ENCODE measurements around the gene FGD2.

FGD2 gene

GRCh38 chr6:37069639-37070038 is 64.2 kb downstream of the FGD2 start:
- Histone ChIP-seq H3K27ac (ENCODE audit: low read depth, low read length) (no peak overlapping the region), H3K27me3 (ENCODE audit: control insufficient read depth, insufficient read depth, low read length) (no peaks in the 10 kb centered on the region), H3K9me3 (ENCODE audit: control insufficient read depth, insufficient read depth, low read depth, low read length) (no peaks in the 10 kb centered on the region), H3K36me3 (ENCODE audit: control insufficient read depth, insufficient read depth, low read length) (no peaks in the 10 kb centered on the region), H3K9ac (ENCODE audit: low read length) (no peak overlapping the region), H3K4me1 (ENCODE audit: control insufficient read depth, insufficient read depth, low read length) (peaks cover 20% of the 10 kb centered on the region), H3K4me3 (ENCODE audit: low read depth, low read length) (no peak overlapping the region)

GRCh38 chr6:37072526-37072925 is 67.1 kb downstream of the FGD2 start:
- Histone ChIP-seq H3K9me3 (ENCODE audit: control insufficient read depth, insufficient read depth, low read depth, low read length) (no peaks in the 10 kb centered on the region), H3K4me3 (ENCODE audit: low read depth, low read length) (no peak overlapping the region), H3K36me3 (ENCODE audit: control insufficient read depth, insufficient read depth, low read length) (no peaks in the 10 kb centered on the region), H3K27me3 (ENCODE audit: control insufficient read depth, insufficient read depth, low read length) (no peaks in the 10 kb centered on the region), H3K27ac (ENCODE audit: low read depth, low read length) (no peak overlapping the region), H3K9ac (ENCODE audit: low read length) (no peak overlapping the region), H3K4me1 (ENCODE audit: control insufficient read depth, insufficient read depth, low read length) (peaks cover 26% of the 10 kb centered on the region)

GRCh38 chr6:37074053-37074827 is 68.8 kb downstream of the FGD2 start:
- Histone ChIP-seq H3K9ac (ENCODE audit: low read length) (no peak overlapping the region), H3K27ac (ENCODE audit: low read depth, low read length) (no peak overlapping the region), H3K4me3 (ENCODE audit: low read depth, low read length) (no peak overlapping the region)

GRCh38 chr6:37077191-37077904 is 71.9 kb downstream of the FGD2 start:
- Histone ChIP-seq H3K9ac (ENCODE audit: low read length) (no peak overlapping the region), H3K4me3 (ENCODE audit: low read depth, low read length) (no peak overlapping the region), H3K27ac (ENCODE audit: low read depth, low read length) (no peak overlapping the region)

More at GRCh38 chr6:37074053-37074827, 68.8 kb downstream of the FGD2 start:
- Histone ChIP-seq H3K36me3 (ENCODE audit: control insufficient read depth, insufficient read depth, low read length) (no peaks in the 10 kb centered on the region), H3K4me1 (ENCODE audit: control insufficient read depth, insufficient read depth, low read length) (peaks cover 34% of the 10 kb centered on the region), H3K9me3 (ENCODE audit: control insufficient read depth, insufficient read depth, low read depth, low read length) (no peaks in the 10 kb centered on the region), H3K27me3 (ENCODE audit: control insufficient read depth, insufficient read depth, low read length) (no peaks in the 10 kb centered on the region)

GRCh38 chr6:37077905-37078296 is 72.4 kb downstream of the FGD2 start:
- Histone ChIP-seq H3K4me3 (ENCODE audit: low read depth, low read length) (no peak overlapping the region), H3K27ac (ENCODE audit: low read depth, low read length) (no peak overlapping the region), H3K27me3 (ENCODE audit: control insufficient read depth, insufficient read depth, low read length) (no peaks in the 10 kb centered on the region), H3K9me3 (ENCODE audit: control insufficient read depth, insufficient read depth, low read depth, low read length) (no peaks in the 10 kb centered on the region), H3K4me1 (ENCODE audit: control insufficient read depth, insufficient read depth, low read length) (peaks cover 17% of the 10 kb centered on the region), H3K9ac (ENCODE audit: low read length) (no peak overlapping the region), H3K36me3 (ENCODE audit: control insufficient read depth, insufficient read depth, low read length) (no peaks in the 10 kb centered on the region)

More at GRCh38 chr6:37077191-37077904, 71.9 kb downstream of the FGD2 start:
- Histone ChIP-seq H3K27me3 (ENCODE audit: control insufficient read depth, insufficient read depth, low read length) (no peaks in the 10 kb centered on the region), H3K4me1 (ENCODE audit: control insufficient read depth, insufficient read depth, low read length) (peaks cover 22% of the 10 kb centered on the region), H3K9me3 (ENCODE audit: control insufficient read depth, insufficient read depth, low read depth, low read length) (no peaks in the 10 kb centered on the region), H3K36me3 (ENCODE audit: control insufficient read depth, insufficient read depth, low read length) (no peaks in the 10 kb centered on the region)

All from HUES6 (cell line).